HG03520 (cell line): ENCODE data around the gene DIAPH2.

ENCODE experiments used
- ATAC-seq: cut with Tn5 transposase; IDR thresholded peaks from one replicate; pipeline ENCODE4 v1.9.1; 2021; ENCODE audit warnings: mild to moderate bottlenecking, moderate library complexity; ENCODE audit not compliant: unreplicated experiment

The DIAPH2 gene

GRCh38 chrX:97267396-97268181, 582.9 kb downstream of the DIAPH2 start:
- ATAC-seq, result no peak

DNA sequence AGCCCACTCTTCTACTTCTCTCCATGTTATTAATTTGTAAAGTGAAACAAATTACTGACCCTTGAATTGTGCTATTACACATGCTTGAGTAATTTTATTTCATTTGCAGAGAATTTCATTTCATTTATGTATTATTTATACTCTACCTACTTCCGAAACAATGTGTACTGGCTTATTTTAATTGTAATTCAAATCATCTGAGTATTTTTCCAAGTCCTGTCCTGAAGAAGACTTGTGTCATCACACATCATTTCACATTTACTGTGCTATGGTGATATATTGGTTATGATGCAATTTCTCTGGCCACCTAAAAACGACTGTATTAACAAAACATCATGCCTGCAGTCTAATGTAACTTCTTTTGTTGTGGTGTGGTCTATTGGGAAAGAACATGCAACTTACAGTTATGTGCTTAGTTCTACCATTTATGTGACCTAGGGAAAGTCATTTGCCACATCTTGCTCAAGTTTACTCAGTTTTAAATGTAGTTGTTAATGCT, 583.6 kb downstream of the DIAPH2 start:
- ATAC-seq, result no peak

DNA sequence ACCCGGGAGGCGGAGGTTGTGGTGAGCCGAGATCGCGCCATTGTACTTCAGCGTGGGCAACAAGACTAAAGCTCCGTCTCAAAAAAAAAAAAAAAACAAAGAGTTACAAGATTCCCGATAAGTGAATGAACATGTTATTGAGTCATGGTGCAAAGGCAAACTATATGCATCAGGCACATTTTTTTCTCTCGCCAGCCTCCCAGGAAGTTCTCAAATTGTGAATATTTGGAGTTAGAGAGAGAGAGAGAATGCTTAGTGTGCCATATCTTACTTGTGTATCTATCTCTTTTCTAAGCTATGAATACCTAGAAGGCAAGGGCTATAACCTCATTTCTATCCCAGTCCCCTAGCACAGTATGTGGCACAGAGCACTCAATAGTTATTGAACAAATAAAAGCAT, 599.9 kb downstream of the DIAPH2 start:
- no peak for ATAC-seq

- ATAC-seq, result no peak
Observed at GRCh38 chrX:97290199-97290598, 605.6 kb downstream of the DIAPH2 start.

- no peak for ATAC-seq
Observed at GRCh38 chrX:97294041-97294440, 609.4 kb downstream of the DIAPH2 start.

DNA sequence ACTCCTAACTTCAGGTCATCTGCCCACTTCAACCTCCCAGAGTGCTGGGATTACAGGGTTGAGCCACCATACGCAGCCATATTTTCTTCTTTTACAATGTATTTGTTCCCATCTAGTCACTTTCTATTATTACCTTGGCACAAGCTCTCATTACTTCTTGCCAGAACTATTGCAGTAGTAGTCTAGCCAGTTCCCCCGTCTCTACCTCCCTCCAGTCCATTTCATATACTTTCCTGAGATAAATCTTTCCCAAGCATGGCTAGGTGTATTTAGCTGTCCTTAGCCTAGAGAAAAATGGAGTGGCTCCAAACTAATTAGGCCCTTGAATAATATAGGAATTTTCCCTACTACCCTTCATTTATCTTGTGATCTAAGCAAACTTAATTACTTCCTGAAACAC, 611.3 kb downstream of the DIAPH2 start:
- no peak for ATAC-seq

- ATAC-seq, result no peak
Observed at GRCh38 chrX:97306771-97307470, 622.3 kb downstream of the DIAPH2 start.

DNA sequence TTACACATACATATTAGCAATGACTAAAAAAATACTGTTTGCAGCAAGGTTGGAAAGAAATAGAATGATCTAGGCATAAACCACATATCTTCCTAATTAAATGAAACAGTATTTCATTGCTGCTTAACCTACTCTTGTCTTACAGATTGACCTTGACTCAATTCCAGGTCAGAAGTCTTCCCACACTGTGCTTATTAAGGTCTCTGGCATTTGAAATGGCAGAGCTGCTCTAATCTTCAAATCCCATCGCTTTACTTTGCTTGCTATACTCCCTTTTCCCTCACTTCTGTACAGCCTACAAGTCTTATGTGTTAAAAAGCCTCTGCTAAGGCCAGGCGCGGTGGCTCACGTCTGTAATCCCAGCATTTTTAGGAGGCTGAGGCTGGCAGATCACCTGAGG, 623.5 kb downstream of the DIAPH2 start:
- ATAC-seq, result no peak

- ATAC-seq, result no peak
Observed at GRCh38 chrX:97309487-97310116, 625.0 kb downstream of the DIAPH2 start.

DNA sequence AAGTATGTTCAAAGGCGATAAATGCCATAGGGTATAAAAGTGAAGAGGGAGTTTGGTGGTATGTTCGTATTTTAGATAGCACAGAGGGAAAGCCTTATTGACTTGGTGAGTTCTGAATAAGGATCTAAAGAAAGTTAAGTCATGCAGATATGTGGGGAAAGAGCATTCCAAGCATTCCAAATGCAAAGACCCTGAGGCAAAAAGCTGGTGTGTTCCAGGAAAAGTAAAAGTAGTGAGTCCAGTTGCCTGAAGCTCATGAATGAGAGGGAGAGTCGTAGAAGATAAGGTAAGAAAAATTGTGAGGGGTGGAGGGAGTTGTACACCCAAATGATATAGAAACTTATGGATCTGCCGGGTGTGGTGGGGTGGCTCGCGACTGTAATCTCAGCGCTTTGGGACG, 625.7 kb downstream of the DIAPH2 start:
- no peak for ATAC-seq

GRCh38 chrX:97311066-97311778, 626.6 kb downstream of the DIAPH2 start:
- no peak for ATAC-seq

GRCh38 chrX:97314345-97314744, 629.7 kb downstream of the DIAPH2 start:
- ATAC-seq, result no peak

DNA sequence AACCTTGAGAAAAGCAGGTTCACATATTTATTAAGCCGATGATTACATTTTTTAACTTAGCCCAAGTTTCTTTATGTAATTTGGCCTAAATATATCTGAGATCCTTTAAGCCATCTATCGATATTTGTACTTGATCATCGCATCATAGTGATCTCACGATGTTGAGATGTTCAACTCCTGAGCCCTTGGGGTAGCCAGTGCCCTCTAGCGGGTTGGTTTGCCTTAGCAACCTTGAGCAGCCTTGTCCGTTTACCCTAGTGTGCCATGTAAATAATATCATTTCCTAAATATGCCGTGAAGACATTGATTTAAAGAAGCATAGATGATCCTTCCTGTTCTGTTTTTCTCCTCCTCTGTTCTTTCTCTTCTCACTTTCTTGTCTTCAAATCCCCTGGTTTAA, 631.3 kb downstream of the DIAPH2 start:
- ATAC-seq, result no peak

DNA sequence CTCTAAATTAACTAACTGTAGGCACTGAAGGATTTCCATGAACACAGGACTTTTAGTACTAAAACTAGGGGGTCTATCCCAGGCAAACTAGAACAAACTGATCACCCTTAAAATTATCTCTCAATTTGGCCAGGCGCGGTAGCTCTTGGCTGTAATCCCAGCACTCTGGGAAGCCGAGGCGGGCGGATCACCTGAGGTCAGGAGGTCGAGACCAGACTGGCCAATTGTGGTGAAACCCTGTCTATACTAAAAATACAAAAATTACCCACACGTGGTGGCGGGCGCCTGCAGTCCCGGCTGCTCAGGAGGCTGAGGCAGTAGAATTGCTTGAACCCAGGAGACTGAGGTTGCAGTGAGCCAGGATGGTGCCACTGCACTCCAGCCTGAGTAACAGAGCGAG, 635.7 kb downstream of the DIAPH2 start:
- ATAC-seq, result no peak

GRCh38 chrX:97322401-97322800, 637.8 kb downstream of the DIAPH2 start:
- no peak for ATAC-seq

DNA sequence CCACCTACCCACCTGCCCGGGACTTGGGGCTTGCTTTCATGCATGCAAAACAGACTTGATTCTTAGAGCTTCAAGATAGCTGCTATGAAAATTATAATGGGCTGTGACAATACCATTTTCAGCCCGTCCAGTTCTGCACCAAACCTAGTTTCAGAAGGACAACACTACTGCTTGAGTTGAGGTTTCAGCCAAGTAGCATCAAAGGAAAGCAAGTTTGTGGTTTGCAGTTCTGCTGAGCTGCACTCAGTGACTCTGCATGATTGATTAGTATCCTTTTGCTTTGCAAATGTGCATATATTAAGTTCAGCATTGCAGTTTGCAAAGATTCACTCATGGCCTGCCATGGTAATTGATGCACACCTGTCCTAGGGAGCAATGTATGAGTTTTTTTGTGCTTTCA, 641.8 kb downstream of the DIAPH2 start:
- peak; percentile 84 for ATAC-seq

DNA sequence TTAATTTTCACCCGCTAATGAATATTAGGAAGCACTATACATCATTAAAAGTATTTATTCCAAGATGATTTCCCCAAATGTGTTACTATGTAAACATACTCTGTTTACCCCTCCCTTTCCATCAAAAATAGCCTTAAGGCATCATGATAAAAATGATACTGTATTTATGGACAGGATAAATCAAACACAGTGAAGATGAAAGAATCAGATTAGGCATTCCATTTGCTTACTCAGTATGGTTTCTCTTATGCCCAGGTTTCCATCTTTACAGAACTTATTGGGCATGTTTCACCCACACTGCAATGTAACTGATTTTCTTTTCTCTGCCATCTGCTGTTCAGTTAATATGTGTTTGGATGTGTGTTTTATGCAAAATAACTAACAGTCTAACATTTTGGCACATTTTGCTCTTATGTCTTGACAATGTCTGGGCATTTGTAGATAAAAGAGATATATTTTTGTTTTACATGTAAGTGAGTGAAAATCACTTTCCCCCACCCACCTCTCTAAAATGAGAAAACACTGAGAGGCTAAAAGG, 644.3 kb downstream of the DIAPH2 start:
- no peak for ATAC-seq

GRCh38 chrX:97330151-97330550, 645.5 kb downstream of the DIAPH2 start:
- ATAC-seq, result peak; percentile 48

GRCh38 chrX:97332963-97333362, 648.3 kb downstream of the DIAPH2 start:
- no peak for ATAC-seq

- no peak for ATAC-seq
Observed at GRCh38 chrX:97334850-97335249, 650.2 kb downstream of the DIAPH2 start.

DNA sequence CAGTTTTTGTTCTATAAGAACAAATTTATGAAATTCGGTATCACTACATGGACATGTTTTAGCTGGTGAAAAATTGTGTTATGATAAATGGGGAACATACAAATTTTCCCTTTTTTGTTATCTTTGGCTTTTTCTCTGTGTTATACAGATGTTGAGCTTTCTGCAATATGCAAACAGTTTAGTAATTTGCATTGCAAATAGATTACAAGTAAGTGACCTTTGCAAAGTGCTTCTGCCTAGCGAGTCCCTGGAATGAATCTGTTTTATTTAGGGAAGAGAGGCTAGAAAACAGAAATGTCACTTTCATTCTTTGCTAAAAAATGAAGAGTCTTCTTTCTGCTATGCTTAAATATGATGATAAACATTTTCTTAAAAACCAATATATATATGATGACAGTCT, 660.1 kb downstream of the DIAPH2 start:
- ATAC-seq, result no peak
